Kidney glomerular epithelial cell (primary cell): Measurements from ENCODE around the gene TNFRSF11A.
A peak's percentile ranks its signal among the peaks of the same experiment; 100 is the strongest.

Source experiments
- DNase-seq: peaks from one replicate; lab custom pipeline; 2025; lab: John Stamatoyannopoulos, UW

TNFRSF11A gene

GRCh38 chr18:62325806-62326645 is 916 bp downstream of the TNFRSF11A start:
- no peak for DNase-seq

- DNase-seq, result no peak
Observed at GRCh38 chr18:62326646-62327348, 1.7 kb downstream of the TNFRSF11A start.

GRCh38 chr18:62327977-62328376 is 2.9 kb downstream of the TNFRSF11A start:
- no peak for DNase-seq

DNA sequence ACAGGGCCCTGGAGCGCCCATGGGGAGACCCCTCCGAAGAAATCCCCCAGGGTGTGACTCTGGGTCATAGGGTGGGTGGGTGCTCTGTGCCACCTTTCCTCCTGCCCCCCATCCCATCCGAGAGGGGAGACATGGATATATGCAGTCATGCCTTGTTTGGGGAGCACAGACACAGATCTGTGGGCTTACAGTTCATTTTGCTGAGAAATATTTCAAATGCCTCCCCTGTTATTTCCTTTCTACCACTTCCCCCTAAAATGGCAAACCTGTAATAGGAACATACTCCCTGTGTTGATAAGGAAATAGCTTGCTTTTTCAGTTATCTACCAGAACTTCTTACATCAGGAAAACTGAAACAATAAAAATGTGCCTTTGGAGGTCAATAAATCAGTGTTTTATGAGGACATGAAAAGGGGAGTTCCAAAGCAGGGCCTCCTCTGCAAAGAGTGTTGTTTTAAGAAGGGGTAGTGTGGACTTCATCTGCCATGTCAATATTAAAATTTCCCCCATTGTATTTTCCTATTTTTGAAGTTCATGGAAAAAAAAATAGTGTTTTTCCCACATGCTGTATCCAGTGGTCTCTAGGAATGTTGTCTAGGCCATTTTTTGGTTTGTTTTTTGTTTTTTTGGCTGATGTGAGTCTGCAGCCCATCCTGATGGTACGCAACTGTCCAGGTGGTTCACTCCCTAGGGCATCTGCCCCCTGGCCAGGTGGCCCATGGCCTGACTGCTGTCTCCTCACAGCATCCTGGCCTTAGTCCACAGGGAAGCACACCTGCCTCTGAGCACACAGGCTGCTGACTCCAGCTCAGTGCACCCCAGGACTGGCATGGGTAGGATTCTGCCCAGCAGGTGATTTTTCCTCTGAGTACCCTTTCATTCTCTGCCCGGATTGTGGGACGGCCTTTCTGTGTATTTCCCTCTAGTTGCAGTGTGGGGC is 3.7 kb downstream of the TNFRSF11A start:
- no peak for DNase-seq

GRCh38 chr18:62329691-62330454 is 4.8 kb downstream of the TNFRSF11A start:
- DNase-seq, result peak; percentile 38

DNA sequence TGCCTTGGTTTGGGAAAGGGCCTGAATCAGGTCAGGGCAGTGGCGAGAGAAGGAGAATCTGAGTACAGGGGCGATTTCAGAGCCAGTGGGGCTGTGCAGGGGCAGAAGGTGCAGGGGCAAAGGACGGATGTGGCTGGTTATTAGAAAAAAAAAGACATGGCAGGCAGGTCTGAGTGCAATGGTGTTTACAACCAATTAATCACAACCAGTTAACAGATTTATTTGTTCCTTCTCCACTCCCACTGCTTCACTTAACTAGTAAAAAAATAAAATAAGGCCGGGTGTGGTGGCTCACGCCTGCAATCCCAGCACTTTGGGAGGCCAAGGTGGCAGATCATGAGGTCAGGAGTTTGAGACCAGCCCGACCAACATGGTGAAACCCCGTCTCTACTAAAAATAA is 5.5 kb downstream of the TNFRSF11A start:
- DNase-seq, result no peak

GRCh38 chr18:62331581-62332356 is 6.7 kb downstream of the TNFRSF11A start:
- DNase-seq, result no peak

DNA sequence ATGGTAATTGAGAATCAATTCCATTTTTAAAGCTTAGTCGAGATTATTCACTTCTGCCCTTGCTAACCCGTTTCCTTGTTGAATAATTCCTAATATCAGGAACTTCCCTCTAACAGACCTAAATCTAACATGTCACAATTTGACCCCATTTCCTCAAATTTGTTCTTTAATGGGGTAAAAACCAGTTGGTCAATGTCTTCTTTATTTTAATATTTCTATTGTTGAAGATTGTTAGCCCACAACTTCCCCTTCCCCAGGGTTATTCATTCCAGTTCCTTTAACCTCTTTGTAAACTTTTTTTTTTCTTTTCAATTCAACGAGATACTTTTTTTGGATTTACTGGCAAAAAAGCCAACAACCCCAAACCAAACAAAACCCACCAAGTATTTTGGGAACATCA is 7.3 kb downstream of the TNFRSF11A start:
- DNase-seq, result no peak

DNA sequence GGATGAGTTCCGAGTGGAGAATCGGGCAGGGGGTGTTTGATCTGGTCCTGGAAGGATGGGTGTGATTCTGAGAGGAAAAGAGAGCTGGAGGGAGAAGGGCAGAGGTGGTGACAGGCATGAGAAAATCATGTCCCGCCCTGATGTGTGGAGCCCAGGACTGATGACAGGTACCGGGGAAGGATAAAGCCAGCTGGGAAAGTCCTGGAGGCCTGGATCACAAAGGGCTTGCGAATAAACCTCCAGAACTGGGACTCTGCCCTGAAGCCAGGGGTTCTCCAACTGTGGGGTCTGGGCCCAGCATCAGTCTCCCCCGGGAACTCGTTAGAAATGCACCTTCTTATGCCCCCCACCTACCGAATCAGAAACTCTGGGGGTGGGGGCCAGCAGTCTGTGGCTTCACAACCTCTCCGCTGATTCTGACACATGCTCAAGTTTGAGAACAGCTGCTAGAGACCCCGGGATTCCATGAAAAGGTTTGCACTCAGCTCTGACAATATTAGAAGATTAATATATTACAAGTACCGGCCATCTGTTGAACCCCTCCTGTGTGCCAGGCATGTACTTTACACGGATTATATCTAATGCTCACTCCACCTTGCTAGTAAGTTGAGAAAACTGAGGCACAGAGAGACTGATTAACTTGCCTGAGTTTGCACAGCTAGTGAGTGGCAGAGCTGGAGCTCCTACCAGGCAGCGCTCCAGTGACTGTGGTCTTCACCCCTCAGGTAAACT is 8.0 kb downstream of the TNFRSF11A start:
- no peak for DNase-seq

GRCh38 chr18:62334120-62334519 is 9.0 kb downstream of the TNFRSF11A start:
- DNase-seq, result no peak

DNA sequence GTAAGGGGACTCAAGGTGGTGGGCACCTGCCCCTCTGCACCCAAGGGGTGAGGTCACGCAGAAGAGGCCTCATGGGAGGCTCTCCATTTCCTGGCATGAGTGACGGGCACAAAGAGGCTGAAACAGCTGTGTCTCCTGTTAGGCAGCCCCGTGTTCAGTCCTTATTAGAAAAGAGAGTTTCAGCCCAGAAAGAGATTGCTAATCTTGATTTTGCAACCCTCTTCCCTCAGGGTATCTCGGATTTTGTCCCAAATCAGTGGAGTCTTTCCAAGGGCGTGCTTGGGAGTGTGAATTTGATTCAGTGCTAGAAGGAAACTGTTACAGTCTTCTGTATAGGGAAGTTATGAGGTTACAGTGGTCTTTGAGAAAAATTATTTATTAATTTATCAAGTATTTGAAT is 10.4 kb downstream of the TNFRSF11A start:
- DNase-seq, result no peak

DNA sequence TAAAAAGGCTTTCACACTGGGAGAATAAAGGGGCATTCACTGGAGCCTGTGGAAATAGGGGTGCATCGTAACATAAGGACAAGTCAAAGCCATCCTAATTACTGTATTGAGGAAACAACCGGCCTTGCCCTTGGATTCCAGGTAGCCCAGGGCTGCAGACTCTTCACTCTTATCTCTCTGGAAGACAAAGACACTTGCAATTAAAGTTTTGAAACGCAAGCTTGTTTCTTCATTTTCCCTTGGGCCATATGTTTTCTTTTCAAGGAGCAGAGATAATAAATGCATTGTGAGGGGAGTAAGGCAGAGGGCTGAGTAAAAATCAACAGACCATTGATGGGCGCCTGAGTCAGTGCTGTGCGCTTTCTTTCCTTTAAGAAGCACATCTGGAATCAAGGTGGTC is 11.5 kb downstream of the TNFRSF11A start:
- no peak for DNase-seq

- no peak for DNase-seq
Observed at GRCh38 chr18:62337336-62337735, 12.2 kb downstream of the TNFRSF11A start.

GRCh38 chr18:62338446-62339105 is 13.5 kb downstream of the TNFRSF11A start:
- DNase-seq, result no peak

DNA sequence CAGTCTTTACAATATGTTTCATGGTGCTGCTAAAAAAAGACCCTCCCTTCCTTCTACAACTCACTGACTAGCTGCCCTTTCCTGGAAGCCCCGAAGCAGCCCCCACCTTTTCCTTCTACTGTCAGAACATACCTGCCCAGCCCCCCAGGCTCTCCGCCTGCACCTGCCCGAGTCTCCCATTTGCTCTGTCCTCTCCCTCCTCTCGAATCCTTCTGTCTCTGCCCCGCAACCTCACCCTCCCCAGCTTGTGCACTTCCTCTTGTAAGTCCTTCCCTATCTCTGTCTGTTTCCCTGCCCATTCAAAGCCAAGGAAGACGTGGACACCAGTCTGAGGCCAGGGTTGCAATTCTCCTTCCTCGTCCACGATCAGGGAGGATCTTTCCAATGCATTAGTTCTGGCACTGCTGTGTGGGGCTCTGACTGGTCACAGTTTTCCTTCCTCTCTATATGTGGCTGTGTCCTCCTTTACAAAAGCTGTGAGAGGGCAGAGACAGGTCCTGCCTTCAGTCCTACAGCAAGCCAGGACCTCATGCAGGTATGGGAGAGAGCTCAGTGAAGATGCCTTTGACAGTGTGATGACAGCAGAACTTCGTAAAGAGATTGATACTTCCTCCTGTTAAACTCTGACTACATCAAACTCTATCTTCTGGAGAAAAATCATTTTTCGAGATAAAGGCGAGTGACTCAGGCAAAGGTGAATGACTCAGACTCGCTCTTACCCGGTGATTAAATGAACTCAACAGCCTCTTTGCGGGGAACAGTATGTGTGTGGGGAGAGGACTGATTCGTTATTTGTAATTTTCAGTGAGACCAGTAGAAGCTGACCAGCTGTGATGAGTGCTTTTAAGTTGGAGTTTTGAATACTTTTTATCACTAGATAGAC is 14.2 kb downstream of the TNFRSF11A start:
- DNase-seq, result peak; percentile 32

DNA sequence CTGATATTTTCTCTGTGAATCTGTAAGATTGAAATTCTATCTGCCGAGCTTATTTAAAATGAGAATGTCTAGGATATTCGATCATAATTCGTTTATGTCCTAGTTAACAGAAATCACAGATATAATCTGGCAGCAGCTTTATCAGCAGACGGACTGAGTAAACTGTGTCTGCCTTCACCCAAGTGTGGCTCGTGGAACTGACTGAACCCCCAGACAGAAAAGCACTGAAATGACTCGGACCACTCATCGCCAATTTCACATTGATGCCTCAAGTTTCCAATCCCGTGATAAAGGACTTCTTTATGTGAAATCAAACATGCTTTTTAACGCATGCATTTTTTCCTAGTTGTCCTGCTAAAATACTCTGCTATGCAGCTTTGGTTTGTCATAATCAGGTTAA is 15.9 kb downstream of the TNFRSF11A start:
- no peak for DNase-seq

- DNase-seq, result no peak
Observed at GRCh38 chr18:62341473-62341872, 16.4 kb downstream of the TNFRSF11A start.

DNA sequence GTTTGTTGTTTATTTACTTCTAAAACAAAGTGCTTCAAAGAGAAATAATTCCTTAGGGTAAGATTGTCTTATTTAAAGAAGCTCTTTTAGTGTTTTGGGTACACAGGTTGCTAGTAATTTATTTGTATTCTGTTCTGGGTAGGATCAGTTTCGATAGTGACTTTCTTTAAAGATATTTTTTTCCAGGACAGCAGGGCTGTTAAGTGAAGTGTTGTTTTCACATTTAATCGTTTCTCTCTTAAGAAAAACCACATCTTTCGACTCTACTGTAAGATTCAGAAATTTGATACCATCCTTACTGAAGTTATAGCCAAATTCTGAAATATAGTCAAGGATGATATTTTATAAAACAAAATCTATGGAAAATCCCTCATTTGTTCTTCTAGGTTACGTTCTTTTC is 17.8 kb downstream of the TNFRSF11A start:
- no peak for DNase-seq

- DNase-seq, result no peak
Observed at GRCh38 chr18:62343316-62343715, 18.2 kb downstream of the TNFRSF11A start.
